Occipital lobe (tissue), 2 donors: Measurements from ENCODE around the gene KRT34. TPM values are rescaled to one million over a fixed set of nuclear protein-coding genes. Genes with fewer than 3 reads are reported as not detected.
"Not testable (repeated sequence)": the region's sequence is repeated elsewhere in the genome, so short reads cannot be mapped to it uniquely, and the experiment has no call there.

Source experiments
- DNase-seq: peaks from one replicate; lab custom pipeline; 2025; lab: John Stamatoyannopoulos, UW
- total RNA-seq: library from RNA; depleted of rRNA; stranded (reverse); fragments of >200 nt; gene quantifications from one replicate; pipeline ENCODE4 v1.2.3, GENCODE V29; 2014

The KRT34 gene
- total RNA-seq, 1 donor from 2014 or later = 0.31 TPM

DNA sequence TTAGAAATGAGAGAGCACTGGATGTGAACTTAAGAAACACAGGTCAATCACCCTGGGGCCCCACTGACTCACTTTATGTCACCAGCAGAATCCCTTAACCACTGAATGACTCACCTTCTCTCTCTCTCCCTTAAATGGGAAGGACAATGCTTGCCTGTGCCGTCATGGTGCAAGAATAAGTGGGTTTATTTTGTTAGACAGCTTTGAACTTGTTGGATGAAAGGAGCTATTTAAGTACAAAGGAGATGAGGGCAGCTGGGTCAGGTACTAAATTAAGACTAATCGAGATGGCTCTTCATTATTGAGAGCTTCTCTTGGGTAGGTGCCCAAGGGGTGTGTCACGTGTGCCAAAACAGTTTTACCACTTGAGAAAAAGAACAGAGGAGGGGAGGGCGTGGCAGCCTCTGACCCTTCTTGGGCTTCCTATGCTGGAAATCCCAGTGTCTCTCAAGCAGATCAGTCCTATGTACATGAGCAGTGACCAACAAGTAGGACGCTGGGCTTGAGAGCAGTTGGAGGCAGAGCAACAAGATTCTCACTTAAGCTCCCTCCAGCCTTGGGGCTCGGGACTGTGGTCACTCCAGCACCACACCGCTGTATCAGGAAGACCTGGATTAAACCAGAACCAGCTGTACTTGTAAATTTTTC is 22.0 kb upstream of the KRT34 start:
- DNase-seq = no peak

- no peak for DNase-seq
Measured at GRCh38 chr17:41403404-41404023, 21.4 kb upstream of the KRT34 start.

- no peak for DNase-seq
Measured at GRCh38 chr17:41402161-41402560, 20.1 kb upstream of the KRT34 start.

DNA sequence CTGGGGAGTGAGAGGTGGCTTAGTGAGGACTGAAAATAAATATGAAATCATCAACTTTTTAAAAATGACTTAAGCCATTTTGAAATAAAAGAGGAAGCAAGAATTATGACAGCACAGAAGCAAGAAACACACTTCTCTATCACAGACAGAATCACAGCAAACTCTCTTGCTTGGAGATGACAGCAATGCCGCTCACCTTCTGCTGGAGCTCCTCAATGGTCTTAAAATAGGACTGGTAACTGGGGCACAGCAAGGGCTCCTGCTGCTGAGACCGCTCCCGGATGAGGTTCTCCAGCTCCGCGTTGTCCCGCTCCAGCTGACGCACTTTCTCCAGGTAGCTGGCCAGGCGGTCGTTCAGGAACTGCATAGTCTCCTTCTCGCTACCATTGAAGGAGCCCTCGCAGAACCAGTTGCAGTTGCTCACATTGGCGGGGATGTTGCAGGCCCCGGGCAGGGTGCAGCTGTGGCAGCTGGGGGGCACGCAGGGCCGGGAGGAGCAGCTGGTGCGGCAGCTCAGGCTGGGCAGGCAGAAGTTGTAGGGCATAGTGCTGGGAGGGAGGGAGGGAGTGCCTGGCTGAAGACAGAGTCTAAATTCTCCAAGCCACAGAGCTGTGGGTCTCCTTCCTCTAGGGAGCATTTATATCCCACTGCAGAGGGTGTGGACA is 15.0 kb upstream of the KRT34 start, which contains the start of gene KRT31:
KRT31 (minus strand) TSS at position 613 of the 665 bp plus-strand sequence; CDS start at position 544, 69 bp downstream.
- DNase-seq = no peak

- DNase-seq = no peak
Measured at GRCh38 chr17:41396340-41396739, 14.2 kb upstream of the KRT34 start.

GRCh38 chr17:41395611-41396010 is 13.5 kb upstream of the KRT34 start:
- DNase-seq = no peak

GRCh38 chr17:41395044-41395443 is 12.9 kb upstream of the KRT34 start:
- not testable (repeated sequence) for DNase-seq

- no peak for DNase-seq
Measured at GRCh38 chr17:41394254-41394996, 12.3 kb upstream of the KRT34 start.

DNA sequence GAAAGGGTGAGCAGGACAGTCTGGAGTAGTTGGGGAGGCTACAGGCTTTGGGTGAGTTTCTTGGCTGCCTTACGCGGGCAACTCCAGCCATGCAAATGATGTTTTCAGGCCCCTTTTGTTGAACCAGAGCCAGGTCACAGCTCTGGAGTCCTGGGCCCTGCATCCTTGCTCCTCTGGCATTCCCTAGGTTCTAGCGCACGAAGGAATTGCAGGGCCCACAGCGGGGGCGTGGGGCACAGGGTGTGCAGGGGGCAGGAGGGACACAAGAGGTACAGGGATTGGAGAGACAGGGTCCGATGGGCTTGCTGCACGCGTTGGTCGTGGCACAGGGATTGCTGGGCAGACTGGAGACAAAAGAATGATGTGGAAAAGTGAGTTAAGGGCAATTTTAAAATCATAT is 11.7 kb upstream of the KRT34 start:
- DNase-seq = no peak

GRCh38 chr17:41393294-41393693 is 11.2 kb upstream of the KRT34 start:
- DNase-seq = no peak

DNA sequence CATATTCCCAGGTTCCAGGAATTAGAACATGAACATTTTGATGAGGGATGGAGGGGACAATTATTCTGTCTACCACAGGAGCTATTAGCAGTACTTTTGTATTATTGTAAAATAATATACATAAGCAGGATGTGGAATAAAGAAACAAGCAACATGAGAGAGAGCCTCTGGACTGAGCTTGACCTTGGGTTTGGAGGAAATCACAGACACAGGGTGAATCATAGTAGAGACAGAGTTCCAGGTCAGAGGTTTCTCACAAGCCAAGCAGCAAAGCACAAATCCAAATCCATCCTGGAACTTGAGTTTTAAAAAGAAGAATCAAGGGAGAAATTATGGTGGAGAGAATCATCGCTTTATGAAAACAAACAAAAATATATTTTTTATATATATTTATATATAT is 10.2 kb upstream of the KRT34 start:
- DNase-seq = no peak

DNA sequence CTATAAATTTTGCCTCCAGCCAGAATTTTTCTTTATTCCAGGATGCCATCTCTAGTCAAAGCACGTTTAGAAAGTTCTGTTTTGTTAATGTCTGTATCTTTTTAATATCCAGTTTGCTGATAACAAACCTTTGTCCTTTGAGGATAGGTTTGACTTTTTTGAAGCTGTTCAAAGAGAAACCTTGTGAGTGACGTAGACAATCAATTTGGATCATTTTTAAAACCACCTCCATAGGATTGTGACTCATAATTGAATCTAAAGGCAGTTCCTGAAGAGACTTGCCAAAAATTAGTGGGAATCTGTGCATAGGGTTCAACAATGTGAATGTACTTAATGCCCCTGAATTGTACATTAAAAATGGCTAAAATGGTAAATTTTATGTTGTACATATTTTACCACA is 9.4 kb upstream of the KRT34 start:
- no peak for DNase-seq

- no peak for DNase-seq
Measured at GRCh38 chr17:41390411-41390938, 8.4 kb upstream of the KRT34 start.

- no peak for DNase-seq
Measured at GRCh38 chr17:41387670-41388069, 5.6 kb upstream of the KRT34 start.

- DNase-seq = no peak
Measured at GRCh38 chr17:41386227-41386626, 4.1 kb upstream of the KRT34 start.

DNA sequence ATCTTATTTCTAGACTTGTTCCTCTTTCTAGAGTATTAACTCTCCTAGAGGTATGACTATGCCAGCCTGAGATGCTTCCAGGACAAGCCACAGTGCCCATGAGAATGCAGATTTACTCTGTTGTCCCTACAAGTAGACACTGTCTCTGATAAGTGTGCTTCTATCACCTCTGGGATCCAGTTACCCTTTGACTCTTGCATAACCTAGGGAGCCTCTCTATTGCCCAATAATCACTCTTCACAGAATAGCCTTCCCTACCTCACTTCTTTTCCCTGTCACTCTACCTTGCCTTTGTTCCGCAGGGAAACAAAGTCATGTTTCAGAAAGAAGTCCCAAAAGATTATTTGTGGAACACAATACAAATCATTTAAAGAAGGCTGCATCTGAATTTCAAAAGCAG is 1.6 kb upstream of the KRT34 start:
- DNase-seq = no peak

DNA sequence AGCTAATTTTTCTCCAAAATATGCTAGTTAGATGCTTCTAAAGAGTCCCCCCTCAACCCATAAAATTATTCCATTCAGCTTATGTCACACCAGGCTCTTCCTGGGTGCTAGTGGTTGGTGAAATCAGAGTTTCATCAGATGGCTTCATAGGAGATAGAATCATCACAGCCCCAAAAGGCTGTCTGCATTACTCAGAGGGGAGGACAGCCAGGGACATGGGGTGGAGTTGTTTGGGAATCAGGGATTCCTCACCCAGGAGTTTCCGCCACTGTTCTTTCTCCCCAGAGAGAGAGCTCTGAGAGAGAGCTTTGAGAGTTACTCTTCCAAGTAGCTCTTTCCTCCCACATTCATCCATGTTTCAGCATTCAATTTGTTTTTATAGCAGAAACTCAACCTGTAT is 288 bp upstream of the KRT34 start:
- no peak for DNase-seq

DNA sequence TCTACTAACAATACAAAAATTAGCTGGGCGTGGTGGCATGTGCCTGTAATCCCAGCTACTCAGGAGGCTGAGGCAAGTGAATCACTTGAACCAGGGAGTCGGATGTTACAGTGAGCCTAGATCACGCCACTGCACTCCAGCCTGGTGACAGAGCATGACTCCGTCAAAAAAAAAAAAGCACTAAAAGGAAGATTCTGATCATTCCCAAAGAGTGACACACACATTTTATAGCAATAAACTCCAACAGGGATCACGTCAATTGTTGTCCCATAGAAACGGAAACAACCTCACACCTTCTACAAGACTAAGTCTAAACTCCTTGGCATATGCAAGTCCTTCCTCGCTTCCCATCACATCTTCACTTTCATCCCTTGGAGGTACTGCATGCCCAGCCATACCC is 2.0 kb downstream of the KRT34 start:
- DNase-seq = not testable (repeated sequence)

DNA sequence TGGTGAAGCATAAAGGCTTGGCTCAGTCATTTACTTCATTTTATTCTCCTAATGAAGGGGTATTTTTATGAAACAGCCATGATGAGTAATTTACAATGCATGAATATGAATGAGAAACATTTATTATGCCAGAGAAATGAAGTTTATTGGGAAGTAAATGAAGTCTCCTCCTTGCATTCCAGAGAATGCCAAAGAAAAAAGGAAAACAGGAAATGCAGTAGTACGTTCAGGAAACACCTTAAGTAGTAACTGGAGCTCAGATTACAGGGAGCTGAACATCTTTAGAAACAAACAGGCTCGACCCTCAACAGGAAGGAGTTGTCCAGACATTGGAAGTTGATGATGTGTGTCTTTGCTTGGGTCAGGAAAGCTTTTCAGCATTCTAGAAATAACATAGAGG is 4.6 kb downstream of the KRT34 start:
- DNase-seq = no peak

GRCh38 chr17:41369713-41370112 is 12.4 kb downstream of the KRT34 start, which contains the start of gene KRT33B:
KRT33B (minus strand) TSS chr17:41369813; CDS start chr17:41369750, 63 bp downstream.
- no peak for DNase-seq

DNA sequence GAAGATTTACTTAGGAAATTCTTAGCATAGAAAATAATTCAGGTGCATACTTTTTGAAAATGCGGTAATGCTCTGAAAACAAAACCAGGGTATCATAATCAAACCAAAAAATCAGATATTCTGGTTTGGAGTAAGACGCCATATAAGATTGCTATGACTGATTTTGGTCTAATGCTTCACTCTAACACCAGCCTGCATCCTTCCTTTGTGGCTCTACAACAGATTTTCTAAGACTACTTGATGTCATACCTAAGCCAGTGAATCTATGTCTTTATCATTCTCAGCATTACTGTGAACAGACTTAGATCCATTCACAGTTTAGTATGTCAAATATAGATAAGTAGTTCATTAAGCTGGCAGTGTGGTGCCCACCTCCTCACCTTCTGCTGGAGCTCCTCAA is 13.1 kb downstream of the KRT34 start:
- no peak for DNase-seq
